ACC112 (cell line): Measurements from ENCODE around the gene CGN.

ENCODE experiments used
- H2AFZ ChIP-seq: fragments of 200-600 bp; sonication (generic); one replicate; pipeline ENCODE4 v1.6.0; 2017; ENCODE audit warnings: antibody characterized with exemption, low read length; ENCODE audit not compliant: unreplicated experiment
- H3K27ac ChIP-seq: fragments of 200-600 bp; sonication (generic); 2 replicates; pipeline ENCODE4 v1.5.1; 2014; ENCODE audit warnings: low read depth, mild to moderate bottlenecking, antibody characterized with exemption, low read length, moderate library complexity
- H3K27me3 ChIP-seq: fragments of 200-600 bp; sonication (generic); 2 replicates; pipeline ENCODE4 v1.6.1; 2014; ENCODE audit warnings: mild to moderate bottlenecking, antibody characterized with exemption, low read length, moderate library complexity, mixed read lengths; ENCODE audit not compliant: insufficient read depth
- H3K36me3 ChIP-seq: fragments of 200-600 bp; sonication (generic); 2 replicates; pipeline ENCODE4 v1.6.1; 2016; ENCODE audit warnings: mild to moderate bottlenecking, antibody characterized with exemption, low read length, moderate library complexity, mixed read lengths; ENCODE audit not compliant: insufficient read depth
- H3K4me1 ChIP-seq: fragments of 200-600 bp; sonication (generic); one replicate; pipeline ENCODE4 v1.6.1; 2016; ENCODE audit warnings: low read length, mixed read lengths; ENCODE audit not compliant: insufficient read depth, unreplicated experiment, control insufficient read depth
- H3K4me3 ChIP-seq: fragments of 200-600 bp; sonication (generic); 2 replicates; pipeline ENCODE4 v1.5.1; 2014; ENCODE audit warnings: mild to moderate bottlenecking, low read depth, low read length
- H3K79me2 ChIP-seq: fragments of 200-600 bp; sonication (generic); one replicate; pipeline ENCODE4 v1.6.0; 2016; ENCODE audit warnings: low read length; ENCODE audit not compliant: control insufficient read depth, unreplicated experiment, insufficient read depth

Gene CGN

GRCh38 chr1:151510957-151511635, at the start of gene CGN:
Gene CGN, plus strand, starts transcription at chr1:151511387. Its CDS starts 7,133 bp downstream, at chr1:151518520.
- H3K36me3 ChIP-seq, result no peaks in the 10 kb centered on the region
- H3K27ac ChIP-seq, result no peak within 1 kb of the TSS
- peaks cover 26% of the 10 kb centered on the region for H3K27me3 ChIP-seq
- no peaks in the 10 kb centered on the region for H3K79me2 ChIP-seq
- H3K4me3 ChIP-seq, result peak within 1 kb of the TSS; percentile 81
- peak within 1 kb of the TSS; percentile 21 for H2AFZ ChIP-seq
- peaks cover 10% of the 10 kb centered on the region for H3K4me1 ChIP-seq

DNA sequence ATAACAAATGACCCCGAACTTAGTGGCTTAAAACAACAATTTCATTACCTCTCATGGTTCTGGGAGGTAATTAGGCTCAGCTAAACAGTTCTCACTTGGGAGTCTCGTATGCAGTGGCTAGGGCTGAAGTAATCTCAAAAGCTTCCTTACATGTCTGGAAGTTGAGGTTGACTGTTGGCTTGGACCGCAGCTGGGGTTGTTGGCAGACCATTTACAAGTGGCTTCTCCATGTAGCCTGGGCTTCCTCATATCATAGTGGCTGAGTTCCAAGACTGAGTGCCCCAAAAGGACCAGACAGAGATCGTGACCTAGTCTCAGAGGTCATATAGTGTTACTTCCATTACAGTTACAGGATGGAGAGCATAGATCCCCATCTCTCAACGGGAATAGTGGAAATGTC, 49.5 kb upstream of the CGN start:
- H3K36me3 ChIP-seq, result no peaks in the 10 kb centered on the region
- H3K4me3 ChIP-seq, result no peak overlapping the region
- peaks cover 6% of the 10 kb centered on the region for H3K4me1 ChIP-seq
- no peak overlapping the region for H2AFZ ChIP-seq
- H3K27me3 ChIP-seq, result peaks cover 7% of the 10 kb centered on the region; the same call in 1 of the 2 replicates
- H3K27ac ChIP-seq, result no peak overlapping the region
- H3K79me2 ChIP-seq, result peaks cover 13% of the 10 kb centered on the region

DNA sequence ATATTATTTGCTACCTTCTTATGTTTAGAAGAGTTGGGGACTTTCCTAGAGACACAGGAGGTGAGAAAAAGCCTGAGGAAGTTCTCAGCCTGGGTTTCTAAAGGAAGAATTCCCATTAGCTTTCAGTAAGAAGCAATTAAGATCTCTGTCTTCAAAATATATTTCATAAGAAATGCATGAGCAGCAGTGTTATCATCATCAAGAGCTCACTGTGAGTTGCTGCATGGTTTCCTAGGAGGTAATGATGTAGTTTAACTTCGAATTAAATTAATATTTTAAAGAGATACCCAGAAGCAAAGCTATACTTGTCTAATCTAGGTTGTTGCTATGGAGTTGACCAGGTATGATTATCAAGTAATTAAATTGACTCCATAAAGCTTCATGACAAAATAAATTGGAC, 46.2 kb upstream of the CGN start:
- Histone ChIP-seq H3K27ac (no peak overlapping the region), H3K36me3 (no peaks in the 10 kb centered on the region), H2AFZ (no peak overlapping the region), H3K79me2 (no peaks in the 10 kb centered on the region), H3K27me3 (peaks cover 7% of the 10 kb centered on the region; the same call in 1 of the 2 replicates), H3K4me1 (no peaks in the 10 kb centered on the region), H3K4me3 (no peak overlapping the region)

DNA sequence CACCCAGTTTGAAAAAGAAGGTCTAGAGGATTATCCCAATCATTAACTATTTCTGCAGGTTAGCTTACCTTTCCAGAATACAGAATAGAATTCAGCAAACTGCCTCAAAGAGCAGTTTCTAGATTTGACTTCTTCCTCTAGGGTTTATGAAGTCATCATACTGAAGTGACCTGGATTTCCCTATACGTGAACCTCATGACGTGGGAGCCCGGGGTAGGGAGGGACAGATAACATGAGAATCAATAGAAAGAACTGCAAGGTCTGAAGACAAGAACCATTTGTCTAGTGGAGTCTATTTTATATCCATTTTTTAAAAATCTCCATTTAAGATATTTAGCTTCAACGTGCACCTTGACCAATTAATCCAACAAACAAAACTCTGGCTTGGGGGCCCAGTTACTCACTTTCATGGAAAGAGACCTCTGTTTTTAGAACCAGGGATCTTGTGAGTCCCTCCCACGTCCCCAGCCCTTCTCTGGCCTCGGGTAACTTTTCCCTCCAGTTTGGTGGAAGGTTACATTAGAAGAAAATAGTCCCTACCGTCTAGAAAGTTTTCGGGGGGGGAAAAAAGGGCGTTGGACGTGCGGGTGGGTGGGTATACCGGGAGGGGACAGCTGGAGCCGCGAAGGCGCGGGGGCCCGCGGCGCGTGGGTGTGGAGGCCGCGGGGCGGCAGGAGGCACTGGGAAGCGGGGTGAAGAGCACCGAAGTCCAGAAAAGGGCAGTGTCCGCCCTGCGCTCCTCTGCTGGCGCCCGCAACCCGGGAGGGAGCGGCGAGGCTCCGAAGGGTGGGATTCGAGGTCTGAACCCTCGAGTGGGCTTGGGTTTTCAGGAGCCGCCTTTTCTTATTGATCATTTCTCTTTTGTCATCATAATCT, 38.1 kb upstream of the CGN start:
- no peak overlapping the region for H3K27ac ChIP-seq

DNA sequence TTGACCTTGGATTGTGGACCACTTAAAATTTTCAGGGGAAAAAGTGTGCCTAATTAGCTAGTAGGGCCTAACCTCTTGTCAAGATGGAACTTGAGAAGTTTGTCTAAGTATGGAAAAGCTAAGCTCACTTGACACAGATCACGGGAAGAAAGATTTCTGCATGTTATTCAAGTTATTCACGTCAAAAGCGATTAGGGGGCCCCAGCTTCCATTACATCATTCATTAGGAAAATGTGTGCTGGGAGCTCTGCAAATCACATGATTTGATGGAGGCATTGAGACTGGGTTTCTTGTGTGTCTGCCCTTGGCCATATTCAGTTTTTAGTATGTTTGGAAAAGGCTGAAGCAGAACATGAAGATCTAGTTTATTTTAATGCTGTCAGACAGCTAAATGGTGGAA, 36.4 kb upstream of the CGN start:
- H3K27ac ChIP-seq, result no peak overlapping the region
- no peaks in the 10 kb centered on the region for H3K27me3 ChIP-seq
- no peak overlapping the region for H3K4me3 ChIP-seq
- no peaks in the 10 kb centered on the region for H3K36me3 ChIP-seq
- H2AFZ ChIP-seq, result no peak overlapping the region
- H3K4me1 ChIP-seq, result peaks cover 8% of the 10 kb centered on the region
- no peaks in the 10 kb centered on the region for H3K79me2 ChIP-seq

More for the DNA sequence above, 38.1 kb upstream of the CGN start:
- Histone ChIP-seq H3K79me2 (no peaks in the 10 kb centered on the region), H3K36me3 (no peaks in the 10 kb centered on the region), H3K4me3 (peak overlapping the region; percentile 74), H2AFZ (peak overlapping the region; percentile 94), H3K27me3 (no peaks in the 10 kb centered on the region), H3K4me1 (no peaks in the 10 kb centered on the region)

DNA sequence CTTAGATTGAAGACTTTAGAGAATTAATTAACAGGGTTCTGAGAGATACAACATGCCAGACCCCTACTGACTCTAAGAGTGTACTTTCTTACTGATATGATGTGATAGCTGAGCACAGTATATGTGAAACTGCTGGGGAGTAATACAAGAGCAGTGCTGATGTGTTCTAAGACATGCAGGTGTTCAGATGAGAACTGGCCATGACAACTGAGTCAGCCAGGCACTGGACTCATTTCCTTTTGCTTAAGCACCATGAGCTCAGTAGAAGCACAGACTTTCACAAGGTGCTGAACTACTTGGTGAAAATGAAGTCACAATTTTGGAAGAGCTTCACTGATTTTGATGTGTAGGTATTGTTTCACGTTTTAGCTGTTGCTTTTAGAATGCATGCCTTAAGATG, 36.0 kb upstream of the CGN start:
- Histone ChIP-seq H2AFZ (no peak overlapping the region), H3K27ac (no peak overlapping the region), H3K4me1 (peaks cover 8% of the 10 kb centered on the region), H3K36me3 (no peaks in the 10 kb centered on the region), H3K79me2 (no peaks in the 10 kb centered on the region), H3K4me3 (no peak overlapping the region), H3K27me3 (no peaks in the 10 kb centered on the region)

DNA sequence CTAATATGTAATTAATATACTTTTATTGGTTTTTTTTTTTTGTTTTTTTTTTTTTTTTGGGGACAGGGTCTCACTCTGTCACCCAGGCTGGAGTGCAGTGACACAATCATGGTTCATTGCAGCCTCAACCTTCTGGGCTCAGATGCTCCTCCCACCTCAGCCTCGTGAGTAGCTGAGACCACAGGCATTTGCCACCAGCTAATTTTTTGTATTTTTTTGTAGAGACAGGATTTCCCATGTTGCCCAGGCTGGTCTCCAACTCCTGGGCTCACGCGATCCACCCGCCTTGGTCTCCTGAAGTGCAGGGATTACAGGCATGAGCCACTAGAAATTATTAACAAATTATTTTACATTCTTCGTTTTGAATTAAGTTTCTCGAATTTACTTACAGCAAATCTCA, 35.1 kb upstream of the CGN start:
- Histone ChIP-seq H3K27me3 (no peaks in the 10 kb centered on the region), H3K4me1 (peaks cover 8% of the 10 kb centered on the region), H3K36me3 (no peaks in the 10 kb centered on the region), H3K4me3 (no peak overlapping the region), H2AFZ (no peak overlapping the region), H3K27ac (no peak overlapping the region), H3K79me2 (no peaks in the 10 kb centered on the region)

DNA sequence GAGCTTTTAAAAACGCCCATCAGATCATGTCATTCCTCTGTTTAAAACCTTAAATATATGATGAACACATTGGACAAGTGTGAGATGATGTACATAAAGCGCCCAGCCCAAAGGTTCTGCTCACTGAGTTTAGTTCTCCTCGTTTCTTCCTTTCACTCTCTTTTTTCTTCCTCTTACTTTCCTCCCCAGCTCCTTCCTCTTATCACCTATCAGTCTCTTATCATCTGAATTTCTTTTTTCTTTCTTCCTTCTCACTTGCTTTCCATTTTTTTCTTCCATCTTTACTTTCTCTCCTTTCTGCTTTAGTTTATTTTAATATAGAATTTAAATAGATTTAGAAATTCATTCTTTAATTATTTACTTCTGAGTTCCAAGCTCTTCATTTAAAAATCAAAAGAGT, 34.1 kb upstream of the CGN start:
- peaks cover 8% of the 10 kb centered on the region for H3K4me1 ChIP-seq
- no peaks in the 10 kb centered on the region for H3K27me3 ChIP-seq
- H3K79me2 ChIP-seq, result no peaks in the 10 kb centered on the region
- H2AFZ ChIP-seq, result no peak overlapping the region
- no peaks in the 10 kb centered on the region for H3K36me3 ChIP-seq
- H3K27ac ChIP-seq, result no peak overlapping the region
- H3K4me3 ChIP-seq, result no peak overlapping the region

DNA sequence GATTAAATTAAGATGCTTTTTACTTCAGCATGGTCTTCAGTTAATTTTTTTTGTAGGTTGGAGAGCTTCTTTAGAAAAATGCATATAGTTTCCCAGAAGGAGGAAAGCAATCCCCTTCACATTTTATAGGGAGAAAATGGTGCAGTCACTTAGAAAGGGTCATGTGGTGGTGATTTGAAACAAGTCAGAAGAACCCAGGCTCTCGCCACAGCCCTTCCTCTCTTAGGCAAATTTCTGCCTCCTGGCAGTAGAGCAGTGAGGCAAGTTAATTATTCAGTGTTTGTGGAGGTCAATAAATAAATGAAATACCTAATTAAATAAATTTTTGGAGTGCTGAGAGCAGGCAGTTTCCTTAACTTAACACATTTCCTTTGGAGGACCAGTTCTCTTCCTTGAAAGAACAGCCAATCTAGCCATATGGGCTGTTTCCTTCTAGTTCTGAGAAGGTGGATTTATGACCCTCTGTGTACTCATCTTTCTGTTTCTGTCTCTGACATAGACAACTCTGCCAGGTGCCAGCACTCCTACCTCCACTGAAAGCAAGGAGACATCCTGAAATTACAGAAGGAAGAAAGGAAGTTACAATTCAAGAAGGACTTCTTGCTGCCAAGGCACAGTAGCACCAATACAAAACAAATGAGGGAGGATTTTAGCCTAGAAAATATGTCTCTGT, 32.9 kb upstream of the CGN start:
- H2AFZ ChIP-seq, result no peak overlapping the region
- H3K27ac ChIP-seq, result no peak overlapping the region
- H3K4me3 ChIP-seq, result no peak overlapping the region
- no peaks in the 10 kb centered on the region for H3K79me2 ChIP-seq
- H3K4me1 ChIP-seq, result peaks cover 8% of the 10 kb centered on the region
- H3K27me3 ChIP-seq, result no peaks in the 10 kb centered on the region
- no peaks in the 10 kb centered on the region for H3K36me3 ChIP-seq

DNA sequence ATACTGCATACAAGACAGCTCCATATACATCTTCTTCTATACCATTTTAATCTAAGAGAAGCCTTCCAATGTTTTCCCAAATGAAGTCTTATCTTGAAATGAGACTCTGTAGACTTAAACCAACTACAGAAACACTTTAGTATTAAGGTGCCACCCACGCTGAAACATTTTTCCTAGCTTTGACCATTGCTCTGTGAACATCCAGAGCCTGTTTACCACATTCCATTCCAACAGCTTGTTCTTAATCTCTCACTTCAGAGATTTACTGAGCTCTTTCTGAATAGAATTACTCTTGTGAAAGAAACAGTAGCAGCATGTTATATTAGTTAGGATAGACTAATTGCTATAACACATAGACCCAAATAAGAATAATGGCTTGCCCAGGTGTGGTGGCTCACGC, 32.3 kb upstream of the CGN start:
- H3K4me1 ChIP-seq, result peaks cover 8% of the 10 kb centered on the region
- H3K79me2 ChIP-seq, result no peaks in the 10 kb centered on the region
- H3K27me3 ChIP-seq, result no peaks in the 10 kb centered on the region
- no peaks in the 10 kb centered on the region for H3K36me3 ChIP-seq
- H2AFZ ChIP-seq, result no peak overlapping the region
- H3K27ac ChIP-seq, result no peak overlapping the region
- H3K4me3 ChIP-seq, result no peak overlapping the region
